HG03575 (cell line): ENCODE measurements around the gene ATP11A.

Source experiments
- ATAC-seq: cut with Tn5 transposase; IDR thresholded peaks from one replicate; pipeline ENCODE4 v1.9.1; 2021; ENCODE audit not compliant: unreplicated experiment, insufficient number of reproducible peaks, low FRiP score; ENCODE audit errors: extremely low read depth

ATP11A gene

GRCh38 chr13:112889351-112890290, 199.8 kb downstream of the ATP11A start:
- ATAC-seq, result no peak

GRCh38 chr13:112890316-112891145, 200.7 kb downstream of the ATP11A start:
- no peak for ATAC-seq

GRCh38 chr13:112891477-112892401, 201.9 kb downstream of the ATP11A start:
- no peak for ATAC-seq

GRCh38 chr13:112892426-112893206, 202.8 kb downstream of the ATP11A start:
- no peak for ATAC-seq

- no peak for ATAC-seq
Observed at GRCh38 chr13:112893207-112893569, 203.3 kb downstream of the ATP11A start.

GRCh38 chr13:112893570-112894422, 204.0 kb downstream of the ATP11A start:
- no peak for ATAC-seq

GRCh38 chr13:112894423-112894672, 204.5 kb downstream of the ATP11A start:
- no peak for ATAC-seq

- no peak for ATAC-seq
Observed at GRCh38 chr13:112894673-112895481, 205.0 kb downstream of the ATP11A start.

GRCh38 chr13:112895521-112896465, 206.0 kb downstream of the ATP11A start:
- no peak for ATAC-seq

GRCh38 chr13:112896736-112897602, 207.1 kb downstream of the ATP11A start:
- ATAC-seq, result no peak

GRCh38 chr13:112897603-112897955, 207.7 kb downstream of the ATP11A start:
- ATAC-seq, result no peak

GRCh38 chr13:112897956-112898620, 208.2 kb downstream of the ATP11A start:
- ATAC-seq, result no peak

GRCh38 chr13:112898621-112899280, 208.9 kb downstream of the ATP11A start:
- ATAC-seq, result no peak
